HG02970 (cell line): ENCODE data around the gene DRAXIN.

Experiments used
- ATAC-seq: cut with Tn5 transposase; IDR thresholded peaks from one replicate; pipeline ENCODE4 v1.9.1; 2021; ENCODE audit warnings: mild to moderate bottlenecking, moderate library complexity, moderate number of reproducible peaks; ENCODE audit not compliant: unreplicated experiment, low FRiP score

The DRAXIN gene

GRCh38 chr1:11682799-11683198 is 8.7 kb upstream of the DRAXIN start:
- ATAC-seq = no peak

- no peak for ATAC-seq
These were observed 7.4 kb upstream of the DRAXIN start for GRCh38 chr1:11684070-11684469.

DNA sequence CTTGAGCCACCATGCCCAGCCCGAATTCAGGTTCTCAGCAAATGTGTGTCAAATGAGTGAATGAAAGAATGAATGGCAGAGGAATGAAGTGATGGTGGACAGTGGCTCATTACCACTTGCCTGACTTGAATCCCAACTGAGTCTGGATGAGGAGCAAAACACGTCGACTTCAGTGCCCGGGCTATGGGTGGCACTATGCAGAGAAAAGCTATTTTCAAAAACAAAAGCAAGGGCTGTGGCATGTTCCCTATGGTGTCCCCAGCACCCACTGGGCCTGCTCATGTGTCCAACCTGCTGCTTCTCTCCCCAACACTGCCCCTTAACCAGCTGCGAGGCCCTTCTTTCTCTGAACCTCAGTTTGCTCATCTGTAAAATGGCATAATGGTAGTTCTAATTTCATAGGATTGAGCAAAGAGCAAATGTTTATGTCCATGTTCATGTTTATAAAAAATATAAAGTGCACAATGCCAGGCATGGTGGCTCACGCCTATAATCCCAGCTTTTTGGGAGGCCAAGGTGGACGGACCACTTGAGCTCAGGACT is 6.2 kb upstream of the DRAXIN start:
- no peak for ATAC-seq

GRCh38 chr1:11688506-11688905 is 3.0 kb upstream of the DRAXIN start:
- no peak for ATAC-seq

- ATAC-seq = no peak
These were observed 861 bp upstream of the DRAXIN start for GRCh38 chr1:11690397-11691301.

- ATAC-seq = no peak
These were observed 610 bp downstream of the DRAXIN start for GRCh38 chr1:11691928-11692711.

- no peak for ATAC-seq
These were observed 1.6 kb downstream of the DRAXIN start for GRCh38 chr1:11693024-11693590.

DNA sequence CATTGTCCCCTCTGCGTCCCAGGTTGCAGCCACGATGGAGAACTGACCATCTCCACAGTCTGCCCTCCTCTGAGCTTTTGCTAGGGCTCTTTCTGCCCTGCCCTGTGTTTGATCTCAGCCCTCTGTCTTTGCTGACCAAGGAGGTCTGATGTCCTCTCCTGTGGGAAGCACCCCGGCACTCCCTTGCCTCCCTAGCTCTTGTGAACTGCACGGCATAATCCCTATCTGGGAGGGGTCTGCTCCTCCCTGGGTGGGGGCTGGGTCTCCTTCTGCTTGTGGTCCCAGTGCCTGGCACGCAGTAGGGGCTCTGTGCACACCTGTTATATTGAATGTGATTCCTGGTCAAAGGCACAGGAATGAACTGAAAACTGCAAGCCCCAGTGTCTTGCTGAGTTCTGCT is 2.4 kb downstream of the DRAXIN start:
- ATAC-seq = no peak

GRCh38 chr1:11695861-11696260 is 4.4 kb downstream of the DRAXIN start:
- no peak for ATAC-seq

DNA sequence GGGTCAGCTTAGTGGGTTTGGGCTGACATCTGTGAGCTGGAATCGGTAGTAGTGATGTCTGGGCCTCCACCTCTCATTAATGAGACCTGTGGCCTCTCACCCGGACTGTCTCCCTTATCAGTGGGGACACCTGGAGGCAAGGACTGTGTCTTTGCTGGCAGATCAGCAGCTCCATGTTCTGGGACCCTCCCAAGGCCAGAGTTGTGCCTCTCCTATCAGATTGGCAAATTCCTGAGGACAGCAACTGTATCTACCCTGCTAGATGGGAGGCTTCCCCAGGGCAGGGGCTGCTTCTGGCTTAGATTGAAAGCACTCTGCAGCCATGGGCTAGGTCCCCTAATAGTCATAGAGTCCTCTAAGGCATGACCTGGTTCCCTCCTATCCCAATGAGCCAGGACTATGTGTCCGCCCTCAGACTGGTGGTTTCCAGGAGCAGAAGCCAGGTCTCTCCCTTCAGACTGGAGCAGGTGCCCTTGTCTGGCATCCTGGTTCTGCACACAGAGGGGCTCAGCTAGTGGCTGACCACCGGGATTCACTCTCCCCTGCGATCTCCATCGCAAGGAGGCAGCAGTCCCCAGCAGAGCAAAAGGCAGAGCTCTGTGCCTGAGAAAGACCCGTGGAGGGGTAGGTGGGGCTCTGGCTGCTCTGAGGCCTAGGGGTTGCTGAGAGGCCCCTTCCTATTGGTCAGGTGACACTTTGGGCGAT is 5.8 kb downstream of the DRAXIN start:
- ATAC-seq = no peak

DNA sequence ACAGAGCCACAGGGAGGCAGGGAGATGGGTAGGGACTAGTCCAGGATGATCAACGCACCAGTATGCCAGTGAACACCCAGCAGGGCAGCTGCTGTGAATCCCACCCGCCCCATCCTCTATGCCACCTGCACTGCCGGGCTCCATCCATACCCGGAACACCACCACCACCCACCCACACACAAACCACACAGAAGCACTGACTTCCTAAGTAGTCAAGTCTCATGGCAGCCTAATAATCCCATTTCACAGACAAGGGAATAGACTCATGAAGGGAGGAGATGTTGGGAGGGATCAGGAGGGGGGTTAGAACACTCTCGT is 6.3 kb downstream of the DRAXIN start:
- no peak for ATAC-seq

DNA sequence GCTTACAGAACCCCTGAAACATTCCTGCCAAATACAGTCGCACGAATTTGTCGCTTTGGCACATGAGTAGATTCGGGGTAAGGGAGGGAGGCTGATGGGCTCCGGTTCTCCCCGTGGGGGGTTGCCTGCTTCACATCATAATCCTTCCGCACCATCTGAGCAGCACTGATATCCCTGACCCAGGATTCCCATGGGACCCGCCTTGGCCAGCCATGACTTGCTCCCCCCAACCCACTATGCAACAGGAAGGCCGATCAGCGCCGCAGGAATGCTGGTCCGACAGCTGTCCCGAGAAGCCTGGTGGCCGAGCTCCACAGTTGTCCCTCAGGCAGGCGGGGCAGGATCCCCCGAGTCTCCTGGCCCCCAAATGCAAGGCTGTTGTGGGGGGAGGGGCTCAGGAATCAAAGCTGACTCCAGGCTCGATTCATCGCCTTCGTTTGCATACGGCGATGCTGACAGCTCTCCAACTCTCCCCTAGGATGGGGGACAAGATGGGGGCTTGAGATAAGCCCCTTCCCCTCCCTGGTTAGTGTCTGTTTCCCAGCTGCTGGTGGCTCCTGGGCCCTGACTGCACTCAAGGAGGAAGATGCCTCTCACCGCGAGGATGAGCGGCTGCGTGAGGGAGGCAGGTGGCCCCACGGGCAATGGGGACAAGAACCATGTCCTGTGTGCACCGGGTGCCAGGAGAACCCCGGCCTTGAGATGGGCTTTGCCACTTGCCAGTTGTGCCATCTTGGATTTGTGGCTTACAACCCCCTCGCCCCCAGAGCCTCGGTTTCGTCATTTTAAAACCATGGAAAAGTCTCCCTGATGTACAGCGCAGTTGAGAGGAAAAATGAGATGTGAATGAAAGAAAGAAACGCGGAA is 9.3 kb downstream of the DRAXIN start:
- no peak for ATAC-seq

DNA sequence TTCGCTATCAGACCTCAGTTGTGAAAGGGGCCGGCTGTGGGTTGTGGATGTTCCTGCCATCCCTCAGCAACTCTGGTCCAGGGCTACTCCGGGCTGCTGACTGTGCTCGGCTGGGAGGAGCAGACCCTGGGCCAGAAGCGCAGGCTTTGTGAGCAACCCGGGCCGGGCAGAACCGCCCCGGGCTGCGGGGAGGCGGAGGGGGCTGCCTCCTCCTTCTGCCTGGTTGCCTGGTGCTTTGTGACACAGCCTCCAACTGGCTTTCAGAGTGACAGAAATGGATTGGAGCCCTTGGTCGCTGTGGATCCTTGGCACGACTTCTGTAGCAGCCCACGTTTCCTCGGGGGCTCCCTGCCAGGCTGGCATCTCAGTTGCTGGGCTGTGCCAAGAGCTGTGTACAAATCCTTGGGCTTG is 10.0 kb downstream of the DRAXIN start:
- no peak for ATAC-seq

- ATAC-seq = no peak
These were observed 10.7 kb downstream of the DRAXIN start for GRCh38 chr1:11701981-11702803.

DNA sequence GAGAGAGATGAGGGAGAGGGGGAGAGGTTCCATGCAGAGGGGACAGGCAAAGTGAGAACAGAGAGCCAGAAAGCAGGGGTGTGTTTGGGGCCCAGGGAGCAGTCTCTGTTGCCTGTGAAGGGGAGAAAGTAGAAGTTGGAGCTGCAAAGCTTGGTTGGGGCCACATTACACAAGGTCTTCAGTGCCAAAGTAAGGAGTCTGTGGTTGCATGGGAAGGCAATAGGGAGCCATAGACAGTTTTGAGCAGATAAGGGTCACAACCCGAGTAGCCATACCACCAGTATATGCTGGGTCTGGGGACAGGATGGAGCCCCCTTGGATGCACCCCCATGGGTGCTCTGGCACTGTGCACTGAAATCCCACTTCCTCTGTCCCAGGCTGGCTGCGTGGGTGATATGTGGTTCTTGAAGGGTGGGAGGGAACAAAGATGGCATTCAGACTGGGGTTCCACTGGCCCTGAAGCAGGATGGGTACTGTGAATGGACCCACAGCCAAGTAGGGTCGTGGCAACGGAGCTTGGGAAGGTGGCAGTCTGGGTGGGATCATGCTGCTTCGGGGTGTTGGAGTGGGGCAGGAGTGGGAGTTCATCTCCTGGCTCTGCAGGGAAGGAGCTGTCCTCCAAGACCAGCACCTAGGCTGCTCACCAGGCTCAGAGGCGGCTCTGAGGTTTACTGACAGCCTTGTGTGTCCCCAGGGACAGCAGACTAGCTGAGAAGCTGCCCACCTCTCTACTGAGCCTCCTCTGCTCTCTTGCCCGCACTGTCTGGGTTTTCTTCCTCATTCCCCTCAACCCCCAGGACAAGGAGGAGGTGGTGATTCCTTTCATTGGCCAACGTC is 12.1 kb downstream of the DRAXIN start:
- ATAC-seq = no peak

- no peak for ATAC-seq
These were observed 12.7 kb downstream of the DRAXIN start for GRCh38 chr1:11704194-11704529.

GRCh38 chr1:11704691-11705475 is 13.4 kb downstream of the DRAXIN start:
- no peak for ATAC-seq
